Measurements from ENCODE around the gene GRIN1.

Gene GRIN1

DNA sequence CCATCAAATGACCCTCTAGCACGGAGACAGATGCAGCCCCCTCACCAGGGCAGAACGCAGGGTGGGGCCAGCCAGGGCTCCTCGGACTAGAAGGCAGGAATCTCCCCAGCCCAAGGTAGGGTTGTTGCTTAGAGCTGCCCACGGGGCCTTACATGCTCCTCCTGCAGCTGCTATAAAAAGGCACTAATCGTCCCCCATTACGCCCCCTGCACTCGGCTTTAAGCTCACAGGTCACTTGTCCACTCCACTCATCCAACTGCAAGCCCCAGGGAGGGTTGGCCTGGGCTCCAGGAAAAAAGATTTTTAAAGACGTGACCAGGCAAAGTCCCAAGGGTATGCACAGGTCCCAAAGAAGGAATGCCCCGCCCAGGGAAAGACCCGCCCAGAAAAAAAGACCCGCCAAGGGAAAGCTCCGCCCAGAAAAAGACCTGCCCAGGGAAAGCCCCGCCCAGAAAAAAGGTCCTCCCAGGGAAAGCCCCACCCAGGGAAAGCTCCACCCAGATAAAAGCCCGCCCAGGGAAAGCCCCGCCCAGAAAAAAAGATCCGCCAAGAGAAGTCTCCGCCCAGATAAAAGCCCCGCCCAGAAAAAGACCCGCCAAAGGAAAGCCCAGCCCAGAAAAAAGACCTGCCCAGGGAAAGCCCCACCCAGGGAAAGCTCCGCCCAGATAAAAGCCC, 11.1 kb downstream of the GRIN1 start:
- H3K27ac ChIP-seq (ENCODE audit: insufficient read depth in 1 of 2, low read depth in 1 of 2, low read length in 2 of 2, poor library complexity in 1 of 2, severe bottlenecking in 2 of 2), result no peak overlapping the region
- H3K4me1 ChIP-seq (ENCODE audit: control extremely low read depth in 1 of 4, control insufficient read depth in 4 of 4, insufficient read depth in 4 of 4, low read length in 3 of 4), result no peaks in the 10 kb centered on the region
- no peaks in the 10 kb centered on the region for H3K36me3 ChIP-seq (ENCODE audit: control insufficient read depth in 4 of 4, insufficient read depth in 4 of 4, low read length in 3 of 4)
- POLR2A ChIA-PET, result no interaction called here
- 63% methylated on average over 17 of the region's 20 CpGs for WGBS (ENCODE audit: insufficient coverage)
- no peak for DNase-seq
- no peak overlapping the region for H3K4me3 ChIP-seq (ENCODE audit: control insufficient read depth in 1 of 7, extremely low read depth in 1 of 7, insufficient read depth in 4 of 7, low read depth in 2 of 7, low read length in 6 of 7)
- CTCF ChIA-PET, result interaction anchor here (1.0 kb wide), 1 partner anchor 74 kb away, joined by 3 read pairs; no protein-coding TSS in a partner anchor
- H3K9me3 ChIP-seq (ENCODE audit: control extremely low read depth in 1 of 5, control insufficient read depth in 4 of 5, insufficient read depth in 2 of 5, low read depth in 1 of 5, low read length in 4 of 5), result no peaks in the 10 kb centered on the region
- H3K27me3 ChIP-seq (replicated peaks in 2 of 5; ENCODE audit: control insufficient read depth in 4 of 5, insufficient read depth in 5 of 5, low read length in 4 of 5), result peaks cover 0 to 42% (median 3%) of the 10 kb centered on the region in 5 experiments

DNA sequence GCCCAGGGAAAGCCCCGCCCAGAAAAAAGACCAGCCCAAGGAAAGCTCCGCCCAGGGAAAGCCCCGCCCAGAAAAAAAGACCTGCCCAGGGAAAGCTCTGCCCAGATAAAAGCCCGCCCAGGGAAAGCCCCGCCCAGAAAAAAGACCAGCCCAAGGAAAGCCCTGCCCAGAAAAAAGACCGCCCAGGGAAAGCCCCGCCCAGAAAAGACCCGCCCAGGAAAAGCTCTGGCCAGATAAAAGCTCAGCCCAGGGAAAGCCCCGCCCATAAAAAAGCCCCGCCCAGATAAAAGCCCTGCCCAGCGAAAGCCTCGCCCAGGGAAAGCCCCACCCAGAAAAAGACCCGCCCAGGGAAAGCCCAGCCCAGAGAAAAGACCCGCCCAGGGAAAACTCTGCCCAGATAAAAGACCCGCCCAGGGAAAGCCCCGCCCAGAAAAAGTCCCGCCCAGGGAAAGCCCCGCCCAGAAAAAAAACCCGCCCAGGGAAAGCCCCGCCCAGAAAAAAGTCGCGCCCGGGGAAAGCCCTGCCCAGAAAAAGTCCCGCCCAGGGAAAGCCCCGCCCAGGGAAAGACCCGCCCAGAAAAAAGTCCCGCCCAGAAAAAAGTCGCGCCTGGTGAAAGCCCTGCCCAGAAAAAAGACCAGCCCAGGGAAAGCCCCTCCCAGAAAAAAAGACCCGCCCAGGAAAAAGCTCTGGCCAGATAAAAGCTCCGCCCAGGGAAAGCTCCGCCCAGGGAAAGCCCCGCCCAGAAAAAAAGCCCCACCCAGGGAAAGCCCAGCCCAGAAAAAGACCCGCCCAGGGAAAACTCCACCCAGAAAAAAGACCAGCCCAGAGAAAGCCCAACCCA, 11.9 kb downstream of the GRIN1 start:
- WGBS (ENCODE audit: insufficient coverage), result 22% methylated on average over 27 of the region's 34 CpGs
- no peak overlapping the region for H3K27ac ChIP-seq (ENCODE audit: insufficient read depth in 1 of 2, low read depth in 1 of 2, low read length in 2 of 2, poor library complexity in 1 of 2, severe bottlenecking in 2 of 2)
- H3K27me3 ChIP-seq (replicated peaks in 2 of 5; ENCODE audit: control insufficient read depth in 4 of 5, insufficient read depth in 5 of 5, low read length in 4 of 5), result peaks cover 0 to 47% (median 6%) of the 10 kb centered on the region in 5 experiments
- ChIA-PET CTCF (interaction anchor here (1.0 kb wide), 1 partner anchor 73 kb away, joined by 3 read pairs; no protein-coding TSS in a partner anchor), POLR2A (no interaction called here)
- peak in 2 of 3 donors; percentile 59 to 66 for DNase-seq
- H3K4me1 ChIP-seq (ENCODE audit: control extremely low read depth in 1 of 4, control insufficient read depth in 4 of 4, insufficient read depth in 4 of 4, low read length in 3 of 4), result no peaks in the 10 kb centered on the region
- no peaks in the 10 kb centered on the region for H3K36me3 ChIP-seq (ENCODE audit: control insufficient read depth in 4 of 4, insufficient read depth in 4 of 4, low read length in 3 of 4)
- no peak overlapping the region for H3K4me3 ChIP-seq (ENCODE audit: control insufficient read depth in 1 of 7, extremely low read depth in 1 of 7, insufficient read depth in 4 of 7, low read depth in 2 of 7, low read length in 6 of 7)
- no peaks in the 10 kb centered on the region for H3K9me3 ChIP-seq (ENCODE audit: control extremely low read depth in 1 of 5, control insufficient read depth in 4 of 5, insufficient read depth in 2 of 5, low read depth in 1 of 5, low read length in 4 of 5)

DNA sequence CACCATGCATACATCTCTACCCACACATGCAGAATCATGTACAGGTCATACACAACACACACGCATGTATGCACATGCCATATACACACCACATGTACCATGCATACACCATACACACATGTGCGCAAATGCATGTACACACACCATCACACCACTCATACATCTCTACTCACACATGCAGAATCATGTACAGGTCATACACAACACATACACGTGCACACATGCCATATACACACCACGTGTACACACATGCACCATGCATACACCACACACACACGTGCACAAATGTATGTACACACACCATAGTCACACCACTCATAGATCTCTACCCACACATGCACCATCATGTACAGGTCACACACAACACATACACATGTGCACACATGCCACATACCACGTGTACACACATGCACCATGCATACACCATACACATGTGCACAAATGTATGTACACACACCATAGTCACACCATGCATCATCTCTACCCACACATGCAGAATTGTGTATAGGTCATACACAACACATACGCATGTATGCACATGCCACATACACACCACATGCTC, 14.0 kb downstream of the GRIN1 start:
- ChIA-PET CTCF (no interaction called here), POLR2A (no interaction called here)
- Histone ChIP-seq H3K9me3 (ENCODE audit: control extremely low read depth in 1 of 5, control insufficient read depth in 4 of 5, insufficient read depth in 2 of 5, low read depth in 1 of 5, low read length in 4 of 5) (no peaks in the 10 kb centered on the region), H3K27me3 (replicated peaks in 2 of 5; ENCODE audit: control insufficient read depth in 4 of 5, insufficient read depth in 5 of 5, low read length in 4 of 5) (peaks cover 0 to 49% (median 14%) of the 10 kb centered on the region in 5 experiments), H3K4me1 (ENCODE audit: control extremely low read depth in 1 of 4, control insufficient read depth in 4 of 4, insufficient read depth in 4 of 4, low read length in 3 of 4) (peaks cover 0 to 14% (median 8%) of the 10 kb centered on the region in 4 experiments), H3K36me3 (ENCODE audit: control insufficient read depth in 4 of 4, insufficient read depth in 4 of 4, low read length in 3 of 4) (no peaks in the 10 kb centered on the region), H3K4me3 (ENCODE audit: control insufficient read depth in 1 of 7, extremely low read depth in 1 of 7, insufficient read depth in 4 of 7, low read depth in 2 of 7, low read length in 6 of 7) (no peak overlapping the region), H3K27ac (ENCODE audit: insufficient read depth in 1 of 2, low read depth in 1 of 2, low read length in 2 of 2, poor library complexity in 1 of 2, severe bottlenecking in 2 of 2) (no peak overlapping the region)
- 94% methylated on average over 7 of the region's 7 CpGs for WGBS (ENCODE audit: insufficient coverage)
- no peak for DNase-seq

DNA sequence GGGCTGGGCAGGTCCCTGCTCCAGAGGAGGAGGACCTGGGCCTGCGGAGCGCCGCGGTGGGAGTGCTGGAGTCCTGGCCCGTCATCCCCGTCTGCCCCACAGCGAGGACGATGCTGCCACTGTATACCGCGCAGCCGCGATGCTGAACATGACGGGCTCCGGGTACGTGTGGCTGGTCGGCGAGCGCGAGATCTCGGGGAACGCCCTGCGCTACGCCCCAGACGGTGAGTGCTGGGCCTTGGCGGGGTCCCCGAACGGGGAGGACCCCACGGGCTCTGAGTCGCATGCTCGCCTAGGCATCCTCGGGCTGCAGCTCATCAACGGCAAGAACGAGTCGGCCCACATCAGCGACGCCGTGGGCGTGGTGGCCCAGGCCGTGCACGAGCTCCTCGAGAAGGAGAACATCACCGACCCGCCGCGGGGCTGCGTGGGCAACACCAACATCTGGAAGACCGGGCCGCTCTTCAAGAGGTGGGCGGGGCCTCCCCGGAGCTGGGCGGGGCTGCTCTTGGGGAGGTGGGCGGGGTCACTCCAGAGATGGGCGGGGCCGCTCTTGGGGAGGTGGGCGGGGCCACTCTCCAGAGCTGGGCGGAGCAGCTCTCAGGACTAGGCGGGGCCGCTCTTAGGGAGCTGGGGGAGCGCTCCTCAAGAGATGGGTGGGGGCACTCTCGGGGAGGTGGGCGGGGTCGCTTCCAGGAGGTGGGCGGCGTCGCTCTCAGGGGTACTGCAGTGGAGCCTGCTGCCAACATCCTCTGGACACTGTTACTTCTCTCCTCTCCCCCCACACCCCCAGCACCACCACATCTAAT, 17.8 kb downstream of the GRIN1 start:
- 3% methylated on average over 53 of the region's 65 CpGs for WGBS (ENCODE audit: insufficient coverage)
- no peak overlapping the region for H3K27ac ChIP-seq (ENCODE audit: insufficient read depth in 1 of 2, low read depth in 1 of 2, low read length in 2 of 2, poor library complexity in 1 of 2, severe bottlenecking in 2 of 2)
- peak overlapping the region in 3 of 7 experiments; percentile 4 to 63 (median 46) for H3K4me3 ChIP-seq (ENCODE audit: control insufficient read depth in 1 of 7, extremely low read depth in 1 of 7, insufficient read depth in 4 of 7, low read depth in 2 of 7, low read length in 6 of 7)

DNA sequence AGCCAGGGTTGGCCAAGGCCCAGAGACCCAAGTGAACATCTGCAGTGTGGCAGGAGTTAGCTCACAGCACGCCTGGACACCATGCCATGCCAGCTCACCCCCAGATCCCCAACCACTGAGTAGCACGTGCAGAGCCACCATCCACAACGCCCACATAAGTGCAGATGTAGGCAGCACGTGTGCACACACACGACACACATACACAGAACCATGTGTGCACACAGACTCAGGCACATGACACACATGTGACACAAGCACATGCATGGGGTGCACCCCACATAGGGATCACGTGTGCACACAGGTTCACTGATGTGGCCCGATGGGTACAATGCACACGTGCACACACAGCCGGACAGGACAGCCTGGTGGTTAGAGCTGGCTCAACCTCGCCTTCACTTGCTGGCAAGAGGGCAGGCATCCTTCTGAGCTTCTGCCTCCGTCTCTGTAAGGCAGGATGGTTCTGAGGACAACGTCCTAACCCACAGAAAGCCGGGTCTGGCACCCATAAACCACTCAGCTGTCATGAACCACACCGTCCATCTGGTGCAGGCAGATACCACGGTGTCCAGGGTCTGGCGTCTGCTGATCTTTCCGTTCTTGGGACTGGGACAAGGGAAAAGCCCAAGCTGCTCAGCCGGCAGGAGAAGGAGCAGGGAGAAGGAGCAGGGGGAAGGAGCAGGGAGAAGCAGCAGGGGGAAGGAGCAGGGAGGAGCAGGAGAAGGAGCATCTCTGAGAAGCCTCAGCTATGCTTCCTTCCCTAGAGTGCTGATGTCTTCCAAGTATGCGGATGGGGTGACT, 18.9 kb downstream of the GRIN1 start:
- no peak overlapping the region for H3K27ac ChIP-seq (ENCODE audit: insufficient read depth in 1 of 2, low read depth in 1 of 2, low read length in 2 of 2, poor library complexity in 1 of 2, severe bottlenecking in 2 of 2)
- 73% methylated on average over 16 of the region's 19 CpGs for WGBS (ENCODE audit: insufficient coverage)
- POLR2A ChIA-PET, result interaction anchor here (0.6 kb wide), 2 partner anchors 88 to 99 kb away, joined by 3 to 4 read pairs; partner anchors contain the start of gene SAPCD2
- no peaks in the 10 kb centered on the region for H3K36me3 ChIP-seq (ENCODE audit: control insufficient read depth in 4 of 4, insufficient read depth in 4 of 4, low read length in 3 of 4)
- no peak overlapping the region for H3K4me3 ChIP-seq (ENCODE audit: control insufficient read depth in 1 of 7, extremely low read depth in 1 of 7, insufficient read depth in 4 of 7, low read depth in 2 of 7, low read length in 6 of 7)
- CTCF ChIA-PET, result interaction anchor here (1.0 to 1.5 kb wide), 4 partner anchors 8 to 79 kb away, joined by 3 read pairs; no protein-coding TSS in a partner anchor
- peaks cover 0 to 41% (median 23%) of the 10 kb centered on the region in 4 experiments for H3K4me1 ChIP-seq (ENCODE audit: control extremely low read depth in 1 of 4, control insufficient read depth in 4 of 4, insufficient read depth in 4 of 4, low read length in 3 of 4)
- DNase-seq, result no peak
- H3K9me3 ChIP-seq (ENCODE audit: control extremely low read depth in 1 of 5, control insufficient read depth in 4 of 5, insufficient read depth in 2 of 5, low read depth in 1 of 5, low read length in 4 of 5), result no peaks in the 10 kb centered on the region
- peaks cover 0 to 79% (median 24%) of the 10 kb centered on the region in 5 experiments for H3K27me3 ChIP-seq (replicated peaks in 2 of 5; ENCODE audit: control insufficient read depth in 4 of 5, insufficient read depth in 5 of 5, low read length in 4 of 5)

More for the DNA sequence above, 17.8 kb downstream of the GRIN1 start:
- ChIA-PET CTCF (interaction anchor here (1.1 to 1.4 kb wide), 2 partner anchors 9 to 71 kb away, joined by 3 read pairs; partner anchors contain the start of gene RNF224), POLR2A (interaction anchor here (0.6 kb wide), 1 partner anchor 98 kb away, joined by 4 read pairs; no protein-coding TSS in a partner anchor)
- peak; percentile 58 to 75 (median 71) for DNase-seq
- H3K4me1 ChIP-seq (ENCODE audit: control extremely low read depth in 1 of 4, control insufficient read depth in 4 of 4, insufficient read depth in 4 of 4, low read length in 3 of 4), result peaks cover 0 to 31% (median 18%) of the 10 kb centered on the region in 4 experiments
- peaks cover 0 to 69% (median 24%) of the 10 kb centered on the region in 5 experiments for H3K27me3 ChIP-seq (replicated peaks in 2 of 5; ENCODE audit: control insufficient read depth in 4 of 5, insufficient read depth in 5 of 5, low read length in 4 of 5)
- H3K9me3 ChIP-seq (ENCODE audit: control extremely low read depth in 1 of 5, control insufficient read depth in 4 of 5, insufficient read depth in 2 of 5, low read depth in 1 of 5, low read length in 4 of 5), result no peaks in the 10 kb centered on the region
- H3K36me3 ChIP-seq (ENCODE audit: control insufficient read depth in 4 of 4, insufficient read depth in 4 of 4, low read length in 3 of 4), result no peaks in the 10 kb centered on the region

DNA sequence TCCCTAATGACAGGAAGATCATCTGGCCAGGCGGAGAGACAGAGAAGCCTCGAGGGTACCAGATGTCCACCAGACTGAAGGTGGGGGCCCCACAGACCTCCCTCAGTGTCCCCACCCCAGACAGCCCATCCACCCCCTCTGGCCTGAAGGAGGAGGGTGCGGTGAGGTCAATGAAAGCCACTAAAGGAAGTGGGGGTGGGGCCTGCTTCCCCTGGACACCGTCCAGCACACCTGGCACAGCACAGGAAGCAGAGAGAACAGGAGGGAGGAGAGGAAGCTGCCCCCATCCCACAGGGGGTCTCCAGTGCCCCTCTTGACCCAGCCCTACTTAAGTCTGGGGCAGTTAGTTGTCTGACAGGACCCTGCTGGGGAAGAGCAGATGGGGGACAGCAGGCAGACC, 19.7 kb downstream of the GRIN1 start:
- no peaks in the 10 kb centered on the region for H3K9me3 ChIP-seq (ENCODE audit: control extremely low read depth in 1 of 5, control insufficient read depth in 4 of 5, insufficient read depth in 2 of 5, low read depth in 1 of 5, low read length in 4 of 5)
- DNase-seq, result no peak
- peaks cover 0 to 87% (median 27%) of the 10 kb centered on the region in 5 experiments for H3K27me3 ChIP-seq (replicated peaks in 2 of 5; ENCODE audit: control insufficient read depth in 4 of 5, insufficient read depth in 5 of 5, low read length in 4 of 5)
- peaks cover 0 to 49% (median 29%) of the 10 kb centered on the region in 4 experiments for H3K4me1 ChIP-seq (ENCODE audit: control extremely low read depth in 1 of 4, control insufficient read depth in 4 of 4, insufficient read depth in 4 of 4, low read length in 3 of 4)
- CTCF ChIA-PET, result interaction anchor here (1.2 to 1.5 kb wide), 2 partner anchors 14 to 28 kb away, joined by 3 read pairs; partner anchors contain the start of gene TMEM210
- peak overlapping the region in 1 of 7 experiments; percentile 2 for H3K4me3 ChIP-seq (ENCODE audit: control insufficient read depth in 1 of 7, extremely low read depth in 1 of 7, insufficient read depth in 4 of 7, low read depth in 2 of 7, low read length in 6 of 7)
- no peaks in the 10 kb centered on the region for H3K36me3 ChIP-seq (ENCODE audit: control insufficient read depth in 4 of 4, insufficient read depth in 4 of 4, low read length in 3 of 4)
- H3K27ac ChIP-seq (ENCODE audit: insufficient read depth in 1 of 2, low read depth in 1 of 2, low read length in 2 of 2, poor library complexity in 1 of 2, severe bottlenecking in 2 of 2), result no peak overlapping the region
- POLR2A ChIA-PET, result no interaction called here
- WGBS (ENCODE audit: insufficient coverage), result no CpG with 5 or more reads among the region's 4 CpGs

Measured in common myeloid progenitor, CD34-positive (primary cell).